Fibroblast of peridontal ligament (primary cell): ENCODE results near the gene TRAK2.
"Not testable (repeated sequence)": the region's sequence is repeated elsewhere in the genome, so short reads cannot be mapped to it uniquely, and the experiment has no call there.

Experiments
- DNase-seq: peaks from one replicate; pipeline ENCODE4 v3.0.0-alpha.2; 2010; ENCODE audit errors: extremely low read depth

TRAK2 gene

GRCh38 chr2:201452058-201452921 lies 1.0 kb upstream of the TRAK2 start:
- peak; percentile 36 for DNase-seq

GRCh38 chr2:201450954-201451291 lies 335 bp downstream of the TRAK2 start:
- peak; percentile 60 for DNase-seq

- no peak for DNase-seq
These were observed 2.6 kb downstream of the TRAK2 start for GRCh38 chr2:201448701-201449100.

DNA sequence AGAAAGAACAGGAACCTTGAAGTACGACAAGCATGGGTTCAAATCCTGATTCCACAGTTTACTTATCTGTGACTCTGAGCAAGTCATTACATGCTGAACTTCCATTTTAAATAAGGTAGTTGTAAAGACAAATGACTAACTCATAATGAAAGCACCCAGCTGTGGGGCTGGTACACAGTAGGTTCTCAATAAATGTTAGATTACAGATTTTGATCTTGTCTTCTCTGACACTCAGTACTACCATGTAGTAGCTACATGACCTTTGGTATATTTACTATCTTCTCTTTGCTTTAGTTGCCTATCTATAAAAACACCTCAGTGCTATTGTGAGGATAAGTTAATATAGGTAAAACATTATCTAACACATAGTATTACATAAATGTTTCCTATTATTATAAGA lies 3.2 kb downstream of the TRAK2 start:
- DNase-seq: no peak

GRCh38 chr2:201447086-201447485 lies 4.2 kb downstream of the TRAK2 start:
- no peak for DNase-seq

DNA sequence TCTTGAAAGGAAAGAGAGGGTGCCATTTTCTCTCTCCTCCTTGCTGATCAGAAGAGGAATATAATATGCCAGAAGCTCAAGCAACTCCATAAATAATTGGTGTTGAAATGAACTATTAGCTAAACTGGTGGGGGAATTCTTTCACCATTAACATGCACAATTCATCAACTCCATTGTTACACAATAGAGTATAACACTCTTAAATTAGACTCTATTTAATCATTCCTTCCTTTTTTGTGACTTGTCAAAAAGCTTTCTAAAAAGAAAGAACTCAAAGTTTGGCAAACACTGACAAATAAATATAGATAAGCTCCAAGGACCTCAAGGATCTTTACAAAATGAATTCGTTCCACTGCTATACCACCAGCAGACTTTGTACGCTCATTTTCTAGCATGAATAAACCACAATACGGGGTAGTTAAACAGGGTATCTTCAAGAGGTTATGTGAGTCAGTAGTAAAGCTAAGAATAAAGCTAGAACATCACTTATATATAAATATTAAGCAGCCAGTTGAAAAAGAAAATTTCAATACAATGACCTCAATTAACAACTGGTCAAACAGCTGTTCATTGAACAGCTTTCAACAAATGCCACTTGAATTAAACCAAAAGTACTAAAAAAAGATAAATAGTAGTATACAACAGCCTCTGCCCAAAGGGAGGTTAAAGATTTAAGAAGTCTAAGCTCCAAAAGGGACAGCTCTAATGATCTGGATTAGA lies 6.4 kb downstream of the TRAK2 start:
- no peak for DNase-seq

DNA sequence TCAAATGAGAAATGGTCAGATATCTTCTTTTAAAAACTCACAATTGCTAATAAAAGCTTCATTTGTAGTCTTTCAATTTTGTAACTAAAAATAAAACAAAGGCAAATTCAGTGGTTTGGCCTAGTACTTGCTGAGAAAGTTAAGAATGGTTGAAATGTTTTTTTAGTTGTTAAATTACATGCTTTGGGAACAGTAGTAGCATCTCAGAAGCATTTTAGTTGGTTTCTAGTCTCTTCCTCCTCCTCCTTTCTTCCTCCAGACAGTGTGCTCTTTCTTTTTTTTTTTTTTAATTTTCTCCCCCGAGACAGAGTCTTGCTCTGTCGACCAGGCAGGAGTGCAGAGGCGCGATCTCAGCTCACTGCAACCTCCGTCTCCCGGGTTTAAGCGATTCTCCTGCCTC lies 9.8 kb downstream of the TRAK2 start:
- DNase-seq: peak; percentile 17

GRCh38 chr2:201440182-201440581 lies 11.1 kb downstream of the TRAK2 start:
- no peak for DNase-seq

DNA sequence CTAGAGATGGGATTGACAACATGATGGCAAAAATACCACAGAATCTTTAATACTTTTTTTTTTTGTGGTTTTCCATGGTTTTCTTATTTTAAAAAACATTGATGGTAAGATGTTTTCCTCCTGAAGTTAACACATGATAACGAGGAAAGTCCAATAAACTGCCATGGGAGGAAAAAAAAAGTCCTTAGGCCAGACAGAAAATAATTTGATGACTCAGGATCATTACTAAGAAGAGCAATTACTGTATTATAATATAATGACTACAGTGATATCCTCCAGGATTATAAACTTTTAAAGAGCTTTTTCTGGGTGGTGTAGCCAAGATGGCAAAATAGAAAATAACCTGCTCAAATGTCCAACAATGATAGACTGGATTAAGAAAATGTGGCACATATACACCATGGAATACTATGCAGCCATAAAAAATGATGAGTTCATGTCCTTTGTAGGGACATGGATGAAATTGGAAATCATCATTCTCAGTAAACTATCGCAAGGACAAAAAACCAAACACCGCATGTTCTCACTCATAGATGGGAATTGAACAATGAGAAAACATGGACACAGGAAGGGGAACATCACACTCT lies 11.8 kb downstream of the TRAK2 start:
- not testable (repeated sequence) for DNase-seq

GRCh38 chr2:201436141-201436540 lies 15.1 kb downstream of the TRAK2 start:
- DNase-seq: peak; percentile 41

DNA sequence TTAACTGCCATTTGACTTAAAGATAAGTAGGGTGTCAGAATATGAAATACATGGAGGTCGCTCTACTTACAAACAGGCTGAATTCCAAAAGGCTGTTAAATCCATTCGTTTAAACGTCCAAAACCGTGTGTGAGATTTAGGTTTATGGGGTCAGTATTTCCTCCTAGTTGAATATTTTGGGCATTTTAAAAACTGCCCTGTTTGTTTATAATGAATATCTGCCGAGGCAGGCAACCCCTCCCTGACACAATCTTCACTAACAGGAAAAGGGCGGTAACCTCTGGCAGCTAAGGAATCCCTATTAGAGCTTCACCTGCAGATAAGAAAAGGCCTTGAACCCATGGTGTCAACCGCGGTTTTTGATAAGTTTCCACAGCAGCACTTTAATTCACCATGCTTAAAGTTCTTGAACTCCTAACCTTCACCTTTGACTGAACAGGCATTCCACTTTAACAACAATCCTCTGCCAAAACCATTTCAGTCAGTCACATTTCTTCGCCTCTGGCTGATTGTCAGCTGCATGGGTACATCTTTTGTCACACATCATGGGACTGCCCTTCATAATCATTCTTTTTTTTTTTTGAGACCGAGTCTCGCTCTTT lies 17.8 kb downstream of the TRAK2 start:
- DNase-seq: no peak

DNA sequence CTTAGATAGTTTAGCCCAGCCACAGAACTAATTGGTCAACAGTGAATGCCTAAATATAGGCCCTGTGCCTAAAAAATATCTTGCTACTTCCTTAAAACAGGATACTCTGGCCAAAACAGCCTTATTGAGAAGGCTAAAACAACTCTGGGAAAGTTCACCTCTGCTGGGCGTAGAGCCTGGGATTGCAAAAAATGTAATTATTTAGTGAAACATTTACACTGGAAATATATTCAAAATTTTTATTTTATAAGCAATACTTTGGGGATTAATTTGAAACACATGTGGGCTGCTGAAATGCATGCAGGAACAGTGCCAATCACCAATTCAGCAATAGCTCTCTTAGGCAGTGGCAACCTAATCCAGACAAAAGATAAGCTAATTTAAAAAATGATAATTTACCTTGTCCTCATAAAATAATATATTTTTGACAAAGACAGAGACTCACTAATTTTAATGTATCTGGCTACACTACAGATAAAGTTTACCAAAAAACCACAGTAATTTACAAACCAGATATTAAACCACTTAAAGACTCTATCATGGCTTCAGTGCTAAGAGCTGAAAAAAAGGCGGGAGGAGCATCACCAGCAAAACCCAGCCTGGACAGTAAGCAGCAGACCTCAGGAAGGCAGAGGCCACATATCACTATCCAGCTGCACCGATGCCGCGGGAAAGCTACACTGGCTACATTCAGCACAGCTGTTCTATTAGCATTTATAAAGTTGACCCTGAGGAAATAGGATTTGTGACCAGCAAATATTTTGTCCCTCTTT lies 18.5 kb downstream of the TRAK2 start:
- DNase-seq: peak; percentile 95

DNA sequence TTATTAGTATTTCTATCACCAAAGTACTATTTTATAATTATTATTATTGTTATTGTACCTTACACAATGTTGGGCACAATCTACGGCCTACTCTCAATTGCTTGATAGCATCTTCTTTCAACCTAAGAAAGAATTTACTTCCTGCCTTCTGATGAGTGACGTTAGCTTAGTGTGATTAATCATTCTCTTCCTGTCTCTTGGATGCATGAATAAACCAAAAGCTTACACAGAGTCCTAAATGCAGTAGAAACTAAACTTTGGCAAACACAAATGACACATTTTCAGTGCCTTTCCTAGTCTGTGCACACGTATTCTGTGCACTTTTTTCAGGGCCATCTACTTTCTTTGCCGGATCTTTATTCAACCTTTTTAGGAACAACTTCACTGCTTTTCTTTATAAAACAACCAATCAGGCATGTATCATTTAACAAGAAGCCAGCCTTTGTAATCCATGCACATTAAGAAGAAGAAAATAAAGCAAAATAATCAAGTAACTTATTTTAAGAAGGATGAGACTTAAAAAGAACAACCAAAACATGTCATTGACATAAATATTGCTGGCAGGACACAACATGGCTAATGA lies 19.1 kb downstream of the TRAK2 start:
- DNase-seq: peak; percentile 78

- no peak for DNase-seq
These were observed 20.4 kb downstream of the TRAK2 start for GRCh38 chr2:201430839-201431238.

- not testable (repeated sequence) for DNase-seq
These were observed 20.9 kb downstream of the TRAK2 start for GRCh38 chr2:201430322-201430721.

GRCh38 chr2:201429835-201430234 lies 21.4 kb downstream of the TRAK2 start:
- not testable (repeated sequence) for DNase-seq

DNA sequence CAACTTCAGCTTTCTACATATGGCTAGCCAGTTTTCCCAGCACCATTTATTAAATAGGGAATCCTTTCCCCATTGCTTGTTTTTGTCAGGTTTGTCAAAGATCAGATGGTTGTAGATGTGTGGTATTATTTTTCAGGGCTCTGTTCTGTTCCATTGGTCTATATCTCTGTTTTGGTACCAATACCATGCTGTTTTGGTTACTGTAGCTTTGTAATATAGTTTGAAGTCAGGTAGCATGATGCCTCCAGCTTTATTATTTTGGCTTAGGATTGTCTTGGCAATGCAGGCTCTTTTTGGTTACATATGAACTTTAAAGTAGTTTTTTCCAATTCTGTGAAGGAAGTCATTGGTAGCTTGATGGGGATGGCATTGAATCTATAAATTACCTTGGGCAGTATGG lies 22.9 kb downstream of the TRAK2 start:
- not testable (repeated sequence) for DNase-seq

GRCh38 chr2:201425952-201426351 lies 25.3 kb downstream of the TRAK2 start:
- DNase-seq: no peak

- peak; percentile 70 for DNase-seq
These were observed 30.7 kb downstream of the TRAK2 start for GRCh38 chr2:201420442-201421113.

DNA sequence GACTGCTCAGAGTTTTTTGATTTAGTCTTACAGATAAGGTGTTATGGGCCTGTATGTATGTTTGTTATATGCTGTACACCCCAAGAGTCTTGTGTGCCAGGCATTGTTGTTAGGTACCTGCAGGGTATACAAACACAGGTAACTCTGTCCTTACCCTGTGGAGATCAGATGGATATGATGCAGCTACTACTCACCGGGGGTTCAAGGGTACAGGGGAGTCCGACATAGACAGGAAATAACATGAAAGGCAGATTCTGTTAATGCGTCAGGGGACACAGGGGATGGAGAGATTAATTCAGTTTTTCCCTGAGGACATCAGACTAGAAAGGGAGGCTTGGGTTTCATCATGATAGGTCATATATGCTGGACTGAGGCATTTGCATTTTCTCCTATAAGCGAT lies 31.3 kb downstream of the TRAK2 start:
- no peak for DNase-seq
